ENCODE data around the gene SNX13.
A peak's percentile ranks its signal among the peaks of the same experiment; 100 is the strongest.

The SNX13 gene

GRCh38 chr7:17774248-17774647, 166.0 kb downstream of the SNX13 start:
- DNase-seq, result no peak

DNA sequence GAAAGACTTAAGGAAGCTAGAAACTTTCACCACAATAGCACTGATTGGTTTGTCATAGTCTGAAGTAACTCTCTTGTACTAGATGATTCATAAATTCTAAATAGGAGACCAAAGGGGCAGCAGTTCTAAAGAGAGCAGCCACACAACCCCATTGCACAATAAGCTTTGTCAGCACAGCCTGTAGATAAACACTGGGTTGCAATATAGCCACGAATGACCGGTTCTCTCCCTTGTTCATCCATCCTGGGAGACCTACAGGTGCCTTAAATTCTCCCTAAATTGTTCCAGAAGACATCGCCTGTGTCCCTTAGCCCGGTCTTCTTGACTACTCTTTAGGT, 167.0 kb downstream of the SNX13 start:
- no peak for DNase-seq

GRCh38 chr7:17772581-17773288, 167.6 kb downstream of the SNX13 start:
- DNase-seq, result no peak

- DNase-seq, result no peak
Measured at GRCh38 chr7:17771901-17772408, 168.3 kb downstream of the SNX13 start.

DNA sequence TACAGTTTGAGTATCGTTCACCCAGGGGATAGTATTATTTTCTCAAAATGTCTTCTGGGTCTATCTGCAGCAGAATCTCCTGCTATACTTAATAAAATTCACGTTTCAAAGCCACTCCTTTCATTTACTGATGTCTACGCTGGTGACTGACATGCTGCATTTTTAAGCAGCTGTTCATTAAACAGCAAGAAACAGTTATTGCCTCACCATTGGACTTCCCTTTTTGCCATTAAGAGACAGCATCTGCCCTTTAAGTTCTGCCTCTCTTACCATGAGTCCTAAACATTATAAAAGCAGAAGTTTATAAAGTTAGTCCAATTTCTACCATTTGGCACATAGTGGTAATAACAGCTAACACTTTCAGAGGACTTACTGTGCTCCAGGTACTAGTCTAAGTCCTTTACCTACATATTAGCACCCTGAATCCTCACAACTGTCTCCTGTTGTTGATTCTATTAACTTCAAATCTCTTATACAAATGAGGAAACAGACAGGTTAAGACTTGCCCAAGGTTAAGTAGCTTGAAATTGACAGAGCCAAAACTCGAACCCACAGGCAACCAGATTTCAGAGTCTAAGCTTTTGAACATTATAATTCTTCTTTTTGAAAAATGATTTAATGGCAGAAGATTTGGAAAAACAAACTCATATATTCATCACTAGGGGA, 169.5 kb downstream of the SNX13 start:
- DNase-seq, result no peak

DNA sequence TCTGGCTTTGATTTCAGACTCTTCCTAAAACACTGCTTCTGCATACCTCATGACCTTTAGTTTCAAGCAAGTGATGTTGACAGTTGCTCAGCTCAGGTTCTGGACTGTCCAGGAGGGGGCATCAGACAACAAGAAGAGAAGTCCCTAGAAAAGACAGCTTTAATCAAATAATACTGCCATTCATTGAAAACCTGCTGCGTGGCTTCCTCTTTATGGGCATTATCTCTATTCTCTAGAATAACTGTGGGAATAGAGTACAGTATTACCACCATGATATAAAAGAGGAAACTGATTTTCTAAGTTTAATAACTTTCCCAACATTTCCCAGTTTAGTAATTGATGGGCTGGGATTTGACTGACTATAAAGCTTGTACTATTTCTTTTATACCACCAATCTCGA, 170.4 kb downstream of the SNX13 start:
- DNase-seq, result peak; percentile 38

- DNase-seq, result no peak
Measured at GRCh38 chr7:17758008-17758407, 182.3 kb downstream of the SNX13 start.

DNA sequence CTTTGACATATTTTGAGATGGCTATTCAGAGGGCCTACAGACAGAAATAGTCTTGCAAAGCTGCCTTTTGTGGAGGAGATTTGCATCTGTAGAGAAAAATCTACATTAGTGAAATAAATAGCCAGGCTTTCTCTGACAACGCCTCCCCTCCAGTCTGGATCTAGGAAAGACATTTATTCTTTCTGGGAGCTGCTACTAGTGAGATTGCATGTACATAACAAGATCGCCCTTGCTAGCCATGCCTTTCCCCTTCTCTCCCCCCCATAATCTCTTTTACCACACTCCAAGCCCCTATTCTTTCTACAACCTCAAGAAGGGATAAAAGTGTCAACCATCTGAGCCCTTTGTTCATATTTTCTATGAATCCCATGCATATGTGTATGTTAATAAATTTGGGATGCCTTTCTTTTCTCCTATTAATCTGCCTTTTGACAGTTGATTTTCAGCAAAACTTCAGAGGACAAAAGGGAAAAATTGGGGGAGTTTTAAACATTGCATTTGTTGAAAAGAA, 194.2 kb downstream of the SNX13 start:
- DNase-seq, result no peak

DNA sequence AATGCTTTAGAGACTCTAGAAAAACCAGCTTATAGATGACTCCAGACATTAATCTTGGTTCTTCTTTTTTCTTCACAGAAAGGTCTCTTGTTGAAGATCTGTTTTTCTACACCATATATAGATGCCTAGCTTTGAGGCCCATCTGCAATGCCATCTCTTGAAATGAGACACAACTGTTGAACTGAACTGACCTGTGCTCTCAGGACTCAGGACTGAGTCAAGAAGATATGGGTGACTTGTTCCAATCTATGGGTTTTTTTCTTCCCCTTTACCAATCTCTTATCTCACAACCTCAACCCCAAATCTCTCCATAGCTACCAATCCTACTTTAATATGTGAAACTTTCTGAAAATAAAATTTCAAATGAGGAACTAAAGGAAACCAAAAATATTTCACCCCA, 194.7 kb downstream of the SNX13 start:
- DNase-seq, result no peak

DNA sequence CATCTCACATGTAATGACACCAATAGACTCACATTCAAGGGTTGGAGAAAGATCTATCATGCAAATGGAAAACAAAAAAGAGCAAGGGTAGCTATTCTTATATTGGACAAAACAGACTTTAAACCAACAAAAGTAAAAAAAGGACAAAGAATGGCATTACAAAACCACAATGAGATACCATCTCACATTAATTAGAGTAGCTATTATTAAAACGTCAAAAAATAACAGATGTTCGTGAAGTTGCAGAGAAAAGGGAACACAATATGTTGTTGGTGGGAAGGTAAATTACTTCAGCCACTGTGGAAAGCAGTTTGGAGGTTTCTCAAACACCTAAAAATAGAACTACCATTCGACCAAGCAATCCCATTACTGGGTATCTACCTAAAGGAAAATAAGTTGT, 197.0 kb downstream of the SNX13 start:
- DNase-seq, result no peak

GRCh38 chr7:17741426-17741825, 198.9 kb downstream of the SNX13 start:
- DNase-seq, result no peak
